Smooth muscle cell (in vitro differentiated cells): ENCODE results near the gene GPX3. TPM values are rescaled to one million over a fixed set of nuclear protein-coding genes. Genes with fewer than 3 reads are reported as not detected.
A peak's percentile ranks its signal among the peaks of the same experiment; 100 is the strongest.

ENCODE experiments used
- DNase-seq: peaks from one replicate; lab custom pipeline; 2025; ENCODE audit not compliant: unreplicated experiment; lab: John Stamatoyannopoulos, UW
- H2AFZ ChIP-seq: fragments of 200-600 bp; sonication (generic); 2 replicates; pipeline ENCODE4 v1.6.0; 2016; ENCODE audit warnings: antibody characterized with exemption, low read depth, mild to moderate bottlenecking
- H3F3A ChIP-seq: fragments of 200-600 bp; sonication (generic); 2 replicates; pipeline ENCODE4 v1.6.0; 2017; ENCODE audit warnings: antibody characterized with exemption, low read depth
- H3K27ac ChIP-seq: fragments of 200-600 bp; sonication (generic); 2 replicates; pipeline ENCODE4 v1.5.1; 2016; ENCODE audit warnings: low read depth, mild to moderate bottlenecking
- H3K27me3 ChIP-seq: fragments of 200-600 bp; sonication (generic); 2 replicates; pipeline ENCODE4 v1.6.1; 2016; ENCODE audit warnings: low read depth, mild to moderate bottlenecking
- H3K36me3 ChIP-seq: fragments of 200-600 bp; sonication (generic); 2 replicates; pipeline ENCODE4 v1.5.1; 2016; ENCODE audit warnings: low read depth
- H3K4me1 ChIP-seq: fragments of 200-600 bp; sonication (generic); 2 replicates; pipeline ENCODE4 v1.5.1; 2016; ENCODE audit warnings: low read depth
- H3K4me2 ChIP-seq: fragments of 200-600 bp; sonication (generic); 2 replicates; pipeline ENCODE4 v1.6.0; 2016; ENCODE audit warnings: mild to moderate bottlenecking
- H3K4me3 ChIP-seq: fragments of 200-600 bp; sonication (generic); 2 replicates; pipeline ENCODE4 v1.5.1; 2016; ENCODE audit warnings: mild to moderate bottlenecking
- H3K79me2 ChIP-seq: fragments of 200-600 bp; sonication (generic); 2 replicates; pipeline ENCODE4 v1.6.0; 2016; ENCODE audit warnings: low read depth, mild to moderate bottlenecking
- H3K9ac ChIP-seq: fragments of 200-600 bp; sonication (generic); 2 replicates; pipeline ENCODE4 v1.6.0; 2016; ENCODE audit warnings: low read depth
- H3K9me3 ChIP-seq: fragments of 200-600 bp; sonication (generic); replicated peaks from 2 replicates; pipeline ENCODE4 v1.5.1; 2016; ENCODE audit warnings: low read depth
- H4K20me1 ChIP-seq: fragments of 200-600 bp; sonication (generic); 2 replicates; pipeline ENCODE4 v1.6.0; 2016; ENCODE audit warnings: low read depth
- WGBS: methylation state at CpG from one replicate; pipeline ENCODE4 v1.1.7; 2016; ENCODE audit warnings: low lambda C conversion rate; 5-methylcytosine and 5-hydroxymethylcytosine counted together
- polyA plus RNA-seq: library from polyadenylated mRNA; unstranded; fragments of >200 nt; fragmentation: Nextera tagmentation; extraction: Ambion mirVana; gene quantifications from 2 replicates; pipeline ENCODE4 v1.2.1, GENCODE V29; 2016
- total RNA-seq: library from RNA; depleted of rRNA; stranded (reverse); fragments of >200 nt; gene quantifications from 2 replicates; pipeline ENCODE4 v1.2.3, GENCODE V29; 2014
- TF ChIP-seq, protein P1 (sequence below): fragments of 200-600 bp; sonication (generic); IDR thresholded peaks from 2 replicates; pipeline ENCODE4 v1.5.1; 2017; ENCODE audit warnings: borderline replicate concordance, mild to moderate bottlenecking, antibody characterized with exemption; ENCODE audit not compliant: insufficient read depth, poor library complexity, severe bottlenecking

Gene GPX3
- total and polyA plus RNA-seq, 2 experiments from 2014 or later = 32.6 to 67.5 TPM

- Histone ChIP-seq H3K4me2 (no peak overlapping the region), H2AFZ (no peak overlapping the region), H3K9ac (no peak overlapping the region), H3K27ac (no peak overlapping the region), H3K79me2 (peaks cover 4% of the 10 kb centered on the region), H3F3A (no peaks in the 10 kb centered on the region), H3K9me3 (no peaks in the 10 kb centered on the region), H3K4me3 (no peak overlapping the region), H3K27me3 (no peaks in the 10 kb centered on the region), H3K4me1 (peaks cover 3% of the 10 kb centered on the region), H3K36me3 (peaks cover 6% of the 10 kb centered on the region), H4K20me1 (peaks cover 54% of the 10 kb centered on the region)
- 95% methylated on average over 7 of the region's 7 CpGs for WGBS
- TF ChIP-seq, protein P1, sequence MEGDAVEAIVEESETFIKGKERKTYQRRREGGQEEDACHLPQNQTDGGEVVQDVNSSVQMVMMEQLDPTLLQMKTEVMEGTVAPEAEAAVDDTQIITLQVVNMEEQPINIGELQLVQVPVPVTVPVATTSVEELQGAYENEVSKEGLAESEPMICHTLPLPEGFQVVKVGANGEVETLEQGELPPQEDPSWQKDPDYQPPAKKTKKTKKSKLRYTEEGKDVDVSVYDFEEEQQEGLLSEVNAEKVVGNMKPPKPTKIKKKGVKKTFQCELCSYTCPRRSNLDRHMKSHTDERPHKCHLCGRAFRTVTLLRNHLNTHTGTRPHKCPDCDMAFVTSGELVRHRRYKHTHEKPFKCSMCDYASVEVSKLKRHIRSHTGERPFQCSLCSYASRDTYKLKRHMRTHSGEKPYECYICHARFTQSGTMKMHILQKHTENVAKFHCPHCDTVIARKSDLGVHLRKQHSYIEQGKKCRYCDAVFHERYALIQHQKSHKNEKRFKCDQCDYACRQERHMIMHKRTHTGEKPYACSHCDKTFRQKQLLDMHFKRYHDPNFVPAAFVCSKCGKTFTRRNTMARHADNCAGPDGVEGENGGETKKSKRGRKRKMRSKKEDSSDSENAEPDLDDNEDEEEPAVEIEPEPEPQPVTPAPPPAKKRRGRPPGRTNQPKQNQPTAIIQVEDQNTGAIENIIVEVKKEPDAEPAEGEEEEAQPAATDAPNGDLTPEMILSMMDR = no peak
- DNase-seq = no peak
These were observed 38.6 kb downstream of the GPX3 start for GRCh38 chr5:151058891-151059489.

DNA sequence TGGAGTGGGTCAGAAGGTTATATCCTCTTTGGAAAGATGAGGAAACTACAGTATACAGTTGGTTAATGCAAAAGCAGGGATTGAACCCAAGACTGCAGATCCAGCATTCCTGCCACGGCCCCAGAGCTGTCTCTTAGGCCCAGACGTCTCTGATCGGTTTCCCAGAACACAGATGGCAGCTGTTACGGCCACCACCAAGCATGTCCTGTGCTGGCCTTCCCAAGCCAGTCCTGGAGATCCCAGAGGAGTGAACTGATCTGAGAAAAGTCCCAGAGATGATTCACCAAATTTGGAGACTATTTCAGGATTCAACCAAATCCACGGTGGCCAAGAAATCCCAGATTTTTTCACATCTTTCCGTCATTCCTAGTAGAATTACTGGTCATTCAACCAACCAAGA is 40.4 kb downstream of the GPX3 start:
- no peak overlapping the region for H3K9ac ChIP-seq
- no peaks in the 10 kb centered on the region for H3K9me3 ChIP-seq
- DNase-seq = no peak
- H3K27ac ChIP-seq = no peak overlapping the region
- no peaks in the 10 kb centered on the region for H3F3A ChIP-seq
- H3K4me2 ChIP-seq = no peak overlapping the region
- WGBS = 91% methylated on average over 6 of the region's 6 CpGs
- no peak overlapping the region for H3K4me3 ChIP-seq
- TF ChIP-seq, protein P1 = no peak
- no peaks in the 10 kb centered on the region for H3K27me3 ChIP-seq
- H3K4me1 ChIP-seq = peaks cover 3% of the 10 kb centered on the region
- peaks cover 22% of the 10 kb centered on the region for H3K79me2 ChIP-seq
- H4K20me1 ChIP-seq = peaks cover 64% of the 10 kb centered on the region
- peaks cover 6% of the 10 kb centered on the region for H3K36me3 ChIP-seq
- H2AFZ ChIP-seq = no peak overlapping the region

GRCh38 chr5:151062405-151063141 is 42.2 kb downstream of the GPX3 start:
- no peaks in the 10 kb centered on the region for H3F3A ChIP-seq
- peak overlapping the region; percentile 57 for H3K4me2 ChIP-seq
- peaks cover 6% of the 10 kb centered on the region for H3K36me3 ChIP-seq
- no peak overlapping the region for H3K9ac ChIP-seq
- no peak for DNase-seq
- no peaks in the 10 kb centered on the region for H3K9me3 ChIP-seq
- WGBS = 83% methylated on average over 5 of the region's 5 CpGs
- peak overlapping the region; percentile 95 for H3K27ac ChIP-seq
- TF ChIP-seq, protein P1 = no peak
- no peak overlapping the region for H2AFZ ChIP-seq
- H3K79me2 ChIP-seq = peaks cover 40% of the 10 kb centered on the region
- no peaks in the 10 kb centered on the region for H3K27me3 ChIP-seq
- peaks cover 58% of the 10 kb centered on the region for H4K20me1 ChIP-seq
- peaks cover 3% of the 10 kb centered on the region for H3K4me1 ChIP-seq
- H3K4me3 ChIP-seq = no peak overlapping the region
